GM23338 (cell line): ENCODE data around the gene KIAA0232. TPM values are rescaled to one million over a fixed set of nuclear protein-coding genes. Genes with fewer than 3 reads are reported as not detected.
A peak's percentile ranks its signal among the peaks of the same experiment; 100 is the strongest.

ENCODE experiments used
- ATAC-seq: fragments of 200-7000 bp; cut with Tn5 transposase; 3 replicates; pipeline ENCODE4 v1.9.1; 2020
- DNase-seq: peaks from one replicate; pipeline ENCODE4 v3.0.0-alpha.2; 2015; ENCODE audit warnings: low spot score
- H2AFZ ChIP-seq: fragments of 200-600 bp; sonication (generic); 2 replicates; pipeline ENCODE4 v1.8.0; 2016; ENCODE audit warnings: antibody characterized with exemption, mild to moderate bottlenecking, moderate library complexity
- H3F3A ChIP-seq: fragments of 200-600 bp; sonication (generic); replicated peaks from 2 replicates; pipeline ENCODE4 v1.8.0; 2017; ENCODE audit warnings: antibody characterized with exemption, mixed run types, low read depth
- H3K27ac ChIP-seq: fragments of 200-600 bp; sonication (generic); 2 replicates; pipeline ENCODE4 v1.6.1; 2016; ENCODE audit warnings: low read depth
- H3K27me3 ChIP-seq: fragments of 200-600 bp; sonication (generic); 2 replicates; pipeline ENCODE4 v1.8.0; 2016; ENCODE audit warnings: mild to moderate bottlenecking, mixed run types, moderate library complexity; ENCODE audit not compliant: insufficient read depth
- H3K36me3 ChIP-seq: fragments of 200-600 bp; sonication (generic); 2 replicates; pipeline ENCODE4 v1.8.0; 2016; ENCODE audit warnings: mild to moderate bottlenecking; ENCODE audit not compliant: insufficient read depth
- H3K4me1 ChIP-seq: fragments of 200-600 bp; sonication (generic); 2 replicates; pipeline ENCODE4 v1.8.0; 2016; ENCODE audit warnings: mild to moderate bottlenecking, moderate library complexity; ENCODE audit not compliant: insufficient read depth
- H3K4me2 ChIP-seq: fragments of 200-600 bp; sonication (generic); 2 replicates; pipeline ENCODE4 v1.7.1; 2017; ENCODE audit warnings: mixed run types
- H3K4me3 ChIP-seq: fragments of 200-600 bp; sonication (generic); 2 replicates; pipeline ENCODE4 v1.6.1; 2016; ENCODE audit warnings: mixed run types
- H3K79me2 ChIP-seq: fragments of 200-600 bp; sonication (generic); replicated peaks from 2 replicates; pipeline ENCODE4 v1.8.0; 2017; ENCODE audit warnings: mild to moderate bottlenecking; ENCODE audit not compliant: insufficient read depth
- H3K9me2 ChIP-seq: fragments of 200-600 bp; sonication (generic); 2 replicates; pipeline ENCODE4 v1.8.0; 2017; ENCODE audit not compliant: insufficient read depth
- H4K20me1 ChIP-seq: fragments of 200-600 bp; sonication (generic); replicated peaks from 2 replicates; pipeline ENCODE4 v1.8.0; 2017; ENCODE audit warnings: mild to moderate bottlenecking; ENCODE audit not compliant: insufficient read depth
- H3K27ac Mint-ChIP-seq: 2 replicates; pipeline ENCODE4 v1.8.0; 2020; ENCODE audit warnings: inconsistent platforms, mild to moderate bottlenecking, moderate library complexity, mixed read lengths
- H3K27me3 Mint-ChIP-seq: 3 replicates; pipeline ENCODE4 v1.8.0; 2022; ENCODE audit warnings: low read depth, mild to moderate bottlenecking, moderate library complexity, mixed read lengths, inconsistent platforms; ENCODE audit not compliant: insufficient read depth, poor library complexity
- H3K36me3 Mint-ChIP-seq: 3 replicates; pipeline ENCODE4 v1.8.0; 2021; ENCODE audit warnings: low read depth, mild to moderate bottlenecking, inconsistent platforms, moderate library complexity, mixed read lengths
- H3K4me1 Mint-ChIP-seq: 3 replicates; pipeline ENCODE4 v1.8.0; 2020; ENCODE audit warnings: mild to moderate bottlenecking, inconsistent platforms, mixed read lengths
- H3K4me3 Mint-ChIP-seq: 3 replicates; pipeline ENCODE4 v1.8.0; 2021; ENCODE audit warnings: moderate library complexity, mild to moderate bottlenecking, inconsistent platforms, mixed read lengths
- H3K9me3 Mint-ChIP-seq: 3 replicates; pipeline ENCODE4 v1.8.0; 2020; ENCODE audit warnings: moderate library complexity, mild to moderate bottlenecking, inconsistent platforms, mixed read lengths
- CTCF ChIP-seq, 2 experiments: fragments of 200-600 bp in 1 of 2; sonication (generic) in 1 of 2; conservative IDR thresholded peaks; 2 replicates each; pipeline versions ENCODE4 v1.5.1 to v1.6.1; 2016 to 2017; ENCODE audit warnings: antibody characterized with exemption in 2 of 2, low read depth in 2 of 2, mild to moderate bottlenecking in 2 of 2, moderate library complexity in 1 of 2
- ETS1 ChIP-seq: IDR thresholded peaks from 2 replicates; pipeline ENCODE4 v1.6.1; 2016; ENCODE audit warnings: antibody characterized with exemption
- EZH2 ChIP-seq: fragments of 200-600 bp; sonication (generic); IDR thresholded peaks from one replicate; pipeline ENCODE4 v1.8.0; 2017; ENCODE audit warnings: antibody characterized with exemption, mild to moderate bottlenecking, low read depth; ENCODE audit not compliant: unreplicated experiment
- NANOG ChIP-seq: IDR thresholded peaks from 2 replicates; pipeline ENCODE4 v1.6.1; 2016; ENCODE audit warnings: antibody characterized with exemption, borderline replicate concordance
- POLR2AphosphoS5 ChIP-seq: IDR thresholded peaks from 2 replicates; pipeline ENCODE4 v1.6.1; 2016; ENCODE audit warnings: antibody characterized with exemption, low read depth
- REST ChIP-seq: IDR thresholded peaks from one replicate; pipeline ENCODE4 v1.6.1; 2018; ENCODE audit warnings: antibody characterized with exemption; ENCODE audit not compliant: unreplicated experiment
- STAT1 ChIP-seq: IDR thresholded peaks from one replicate; pipeline ENCODE4 v1.6.1; 2016; ENCODE audit warnings: antibody characterized with exemption; ENCODE audit not compliant: unreplicated experiment
- ZNF114 ChIP-seq: fragments of 250-450 bp; sonication (Bioruptor Pico); IDR thresholded peaks from 2 replicates; pipeline ENCODE4 v1.5.0; 2020; ENCODE audit warnings: mild to moderate bottlenecking, moderate library complexity
- ZNF331 ChIP-seq: fragments of 250-450 bp; sonication (Bioruptor Pico); IDR thresholded peaks from 2 replicates; pipeline ENCODE4 v1.5.0; 2020; ENCODE audit warnings: low read depth, mild to moderate bottlenecking, moderate library complexity
- polyA plus RNA-seq: library from polyadenylated mRNA; unstranded; fragments of >200 nt; fragmentation: Nextera tagmentation; extraction: Ambion mirVana; gene quantifications from 2 replicates; pipeline ENCODE4 v1.2.1, GENCODE V29; 2016
- total RNA-seq: library from RNA; depleted of rRNA; stranded (reverse); fragments of >200 nt; shearing (Covaris generic); gene quantifications from 2 replicates; pipeline ENCODE4 v1.2.3, GENCODE V29; 2014

The KIAA0232 gene
- total and polyA plus RNA-seq, 2 experiments from 2014 or later: 14.3 to 34.9 TPM

- Histone ChIP-seq H3K4me3 (no peak overlapping the region), H3F3A (no peaks in the 10 kb centered on the region), H3K4me2 (no peak overlapping the region), H3K4me1 (no peaks in the 10 kb centered on the region), H2AFZ (no peak overlapping the region), H3K9me2 (no peaks in the 10 kb centered on the region), H3K36me3 (no peaks in the 10 kb centered on the region), H4K20me1 (peaks cover 11% of the 10 kb centered on the region), H3K27ac (no peak overlapping the region), H3K79me2 (peaks cover 76% of the 10 kb centered on the region), H3K27me3 (no peaks in the 10 kb centered on the region)
- Mint-ChIP-seq H3K9me3 (no peaks in the 10 kb centered on the region), H3K27ac (0 out of 2 replicates have a peak overlapping the region, but pooled peaks have one; percentile 4), H3K27me3 (peaks cover 6% of the 10 kb centered on the region), H3K36me3 (peaks cover 21% of the 10 kb centered on the region), H3K4me1 (peaks cover 27% of the 10 kb centered on the region), H3K4me3 (no peak overlapping the region)
- DNase-seq (no peak), ATAC-seq (peak; percentile 47)
- TF ChIP-seq REST (no peak), EZH2 (no peak), ZNF331 (CRISPR knock-in tag) (no peak), NANOG (no peak), ZNF114 (CRISPR knock-in tag) (no peak), STAT1 (no peak), CTCF (conservative IDR thresholded peaks at IDR 0.05; ENCODE audit: low read depth in 2 of 2) (no peak), POLR2AphosphoS5 (no peak), ETS1 (no peak)
These were observed 146.8 kb downstream of the KIAA0232 start for GRCh38 chr4:6929339-6929811.
